Prostate gland (tissue), 2 donors: Measurements from ENCODE around the gene MED29. TPM values are rescaled to one million over a fixed set of nuclear protein-coding genes. Genes with fewer than 3 reads are reported as not detected.

ENCODE experiments used
- DNase-seq: peaks from one replicate; pipeline ENCODE4 v3.0.0-alpha.2; 2019; ENCODE audit warnings: low spot score
- H3K27ac ChIP-seq, 2 donors: fragments of 200-600 bp; sonication (generic); 2 replicates each; pipeline ENCODE4 v1.5.1; 2017 to 2019
- H3K27me3 ChIP-seq: fragments of 200-600 bp; sonication (generic); replicated peaks from 2 replicates; pipeline ENCODE4 v1.5.1; 2019; ENCODE audit not compliant: insufficient read depth
- H3K36me3 ChIP-seq, 2 donors: fragments of 200-600 bp; sonication (generic); 1 replicate in 1 of 2; 2 replicates in 1 of 2; pipeline versions ENCODE4 v1.5.1 to v1.8.1; 2017 to 2019
- H3K4me1 ChIP-seq: fragments of 200-600 bp; sonication (generic); replicated peaks from 2 replicates; pipeline ENCODE4 v1.5.1; 2019
- H3K4me3 ChIP-seq, 2 donors: fragments of 200-600 bp; sonication (generic); 2 replicates each; pipeline ENCODE4 v1.5.1; 2017 to 2019
- H3K9me3 ChIP-seq: fragments of 200-600 bp; sonication (generic); 2 replicates; pipeline ENCODE4 v1.5.1; 2017
- CTCF ChIP-seq, 4 experiments: fragments of 200-600 bp in 2 of 4; fragments of 450-650 bp in 2 of 4; sonication (generic) in 2 of 4; IDR thresholded peaks; 1 replicate in 3 of 4; 2 replicates in 1 of 4; pipeline ENCODE4 v1.5.1; 2016 to 2019; ENCODE audit warnings: antibody characterized with exemption in 4 of 4, mild to moderate bottlenecking in 2 of 4, moderate library complexity in 2 of 4
- POLR2A ChIP-seq: fragments of 450-650 bp; IDR thresholded peaks from one replicate; pipeline ENCODE4 v1.6.1; 2016; ENCODE audit warnings: antibody characterized with exemption, mild to moderate bottlenecking
- POLR2AphosphoS5 ChIP-seq: sonication (generic); formaldehyde crosslinking; IDR thresholded peaks from one replicate; pipeline ENCODE4 v1.6.1; 2017; ENCODE audit warnings: antibody characterized with exemption
- WGBS: methylation state at CpG from one replicate; pipeline ENCODE4 v1.1.5; 2018; 5-methylcytosine and 5-hydroxymethylcytosine counted together
- intact Hi-C: fragments of 100-400 bp; cut with DNase I; formaldehyde crosslinking; loops from one replicate; pipeline ENCODE4 v1.14.2; 2022
- total RNA-seq, 2 donors: library from RNA; depleted of rRNA; stranded (reverse); fragments of >200 nt; gene quantifications; one replicate each; pipeline ENCODE4 v1.1.0, GENCODE V29; 2016

The MED29 gene
- total RNA-seq, 2 donors from 2014 or later, result 50.2 to 56.4 TPM

GRCh38 chr19:39369200-39369599 is 22.0 kb upstream of the MED29 start:
- WGBS, result 81% methylated on average over 2 of the region's 2 CpGs
- H3K27me3 ChIP-seq, result no peaks in the 10 kb centered on the region
- no peaks in the 10 kb centered on the region for H3K9me3 ChIP-seq
- no peak overlapping the region for H3K27ac ChIP-seq
- intact Hi-C loops, result no loop called here
- H3K4me1 ChIP-seq, result peaks cover 10% of the 10 kb centered on the region
- peaks cover 8 to 18% of the 10 kb centered on the region in 2 donors for H3K36me3 ChIP-seq
- TF ChIP-seq CTCF (IDR thresholded peaks at IDR 0.05), result no peak
- no peak for TF ChIP-seq POLR2AphosphoS5
- no peak for TF ChIP-seq POLR2A
- DNase-seq, result no peak
- no peak overlapping the region for H3K4me3 ChIP-seq

- 79% methylated on average over 5 of the region's 5 CpGs for WGBS
- H3K9me3 ChIP-seq, result no peaks in the 10 kb centered on the region
- intact Hi-C loops, result no loop called here
- H3K4me1 ChIP-seq, result peaks cover 10% of the 10 kb centered on the region
- no peaks in the 10 kb centered on the region for H3K27me3 ChIP-seq
- no peak for TF ChIP-seq POLR2AphosphoS5
- no peak for TF ChIP-seq CTCF (IDR thresholded peaks at IDR 0.05)
- no peak for TF ChIP-seq POLR2A
- H3K4me3 ChIP-seq, result no peak overlapping the region
- H3K36me3 ChIP-seq, result peaks cover 10 to 18% of the 10 kb centered on the region in 2 donors
- DNase-seq, result no peak
- H3K27ac ChIP-seq, result no peak overlapping the region
Measured at GRCh38 chr19:39370735-39371134, 20.4 kb upstream of the MED29 start.

GRCh38 chr19:39372047-39372802 is 19.0 kb upstream of the MED29 start:
- intact Hi-C loops, result no loop called here
- DNase-seq, result peak; percentile 70
- H3K27me3 ChIP-seq, result no peaks in the 10 kb centered on the region
- H3K9me3 ChIP-seq, result no peaks in the 10 kb centered on the region
- no peak overlapping the region for H3K4me3 ChIP-seq
- 37% methylated on average over 8 of the region's 8 CpGs for WGBS
- H3K36me3 ChIP-seq, result peaks cover 15 to 26% of the 10 kb centered on the region in 2 donors
- H3K4me1 ChIP-seq, result peaks cover 10% of the 10 kb centered on the region
- TF ChIP-seq CTCF (IDR thresholded peaks at IDR 0.05) (no peak), POLR2A (no peak), POLR2AphosphoS5 (peak; percentile 74)
- H3K27ac ChIP-seq, result peak overlapping the region; percentile 80 to 84

GRCh38 chr19:39372941-39373340 is 18.2 kb upstream of the MED29 start:
- TF ChIP-seq POLR2AphosphoS5, result no peak
- TF ChIP-seq POLR2A, result no peak
- TF ChIP-seq CTCF (IDR thresholded peaks at IDR 0.05), result no peak
- no peaks in the 10 kb centered on the region for H3K27me3 ChIP-seq
- no peaks in the 10 kb centered on the region for H3K9me3 ChIP-seq
- WGBS, result 58% methylated on average over 2 of the region's 2 CpGs
- H3K27ac ChIP-seq, result peak overlapping the region; percentile 80 to 84
- no peak for DNase-seq
- peaks cover 10% of the 10 kb centered on the region for H3K4me1 ChIP-seq
- no peak overlapping the region for H3K4me3 ChIP-seq
- peaks cover 22 to 33% of the 10 kb centered on the region in 2 donors for H3K36me3 ChIP-seq
- intact Hi-C loops, result no loop called here

GRCh38 chr19:39375929-39376328 is 15.2 kb upstream of the MED29 start:
- Histone ChIP-seq H3K36me3 (peaks cover 28 to 43% of the 10 kb centered on the region in 2 donors), H3K27ac (no peak overlapping the region)

More at GRCh38 chr19:39375929-39376328, 15.2 kb upstream of the MED29 start:
- TF ChIP-seq CTCF (IDR thresholded peaks at IDR 0.05), result no peak
- intact Hi-C loops, result no loop called here
- no peak for DNase-seq
- Histone ChIP-seq H3K4me3 (no peak overlapping the region), H3K9me3 (no peaks in the 10 kb centered on the region), H3K27me3 (no peaks in the 10 kb centered on the region), H3K4me1 (peaks cover 10% of the 10 kb centered on the region)
